HG03521 (cell line): ENCODE data around the gene AMDHD2.

Source experiments
- ATAC-seq: cut with Tn5 transposase; IDR thresholded peaks from one replicate; pipeline ENCODE4 v1.9.1; 2021; ENCODE audit warnings: mild to moderate bottlenecking, moderate library complexity; ENCODE audit not compliant: unreplicated experiment

The AMDHD2 gene

DNA sequence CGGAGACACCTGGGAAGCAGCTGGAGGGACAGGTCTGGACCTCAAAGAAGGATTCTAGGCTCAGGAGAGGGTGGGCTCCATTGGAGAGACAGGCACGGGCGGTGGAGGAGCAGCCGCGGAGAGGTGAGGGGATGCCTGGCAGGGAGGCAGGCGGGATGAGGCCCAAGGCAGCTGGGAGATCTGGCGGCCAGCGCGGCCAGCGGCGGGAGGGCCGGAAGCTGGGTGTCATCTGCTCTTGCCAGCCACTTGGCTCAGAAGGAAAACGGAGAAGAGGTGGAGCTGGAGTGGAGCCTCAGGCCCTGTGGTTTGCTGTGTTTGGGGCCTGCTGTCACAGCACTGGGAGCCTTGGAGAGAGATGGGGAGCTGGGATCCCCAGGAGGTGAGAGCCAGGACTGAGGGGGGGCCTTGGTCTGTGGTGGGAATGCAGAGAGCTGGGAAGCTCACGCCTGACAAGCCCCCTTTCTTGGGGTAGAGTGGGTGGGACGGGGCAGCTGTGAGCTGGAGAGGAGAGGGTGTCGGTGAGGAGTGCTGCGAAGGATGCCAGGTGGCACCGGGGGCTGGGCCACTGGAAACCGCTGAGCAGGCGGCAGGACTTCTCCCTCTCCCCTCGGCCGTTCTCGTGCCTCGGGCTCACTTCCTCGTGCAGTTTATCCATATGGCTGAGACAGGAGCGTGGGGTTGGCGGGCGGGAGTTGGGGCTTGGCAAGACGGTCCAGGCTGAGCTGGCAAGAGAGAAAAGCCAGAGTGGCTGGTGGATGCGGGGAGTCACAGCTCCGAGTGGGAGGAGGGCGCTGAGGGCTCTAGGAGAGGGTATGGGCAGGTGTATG, 37.2 kb upstream of the AMDHD2 start:
- ATAC-seq: no peak

DNA sequence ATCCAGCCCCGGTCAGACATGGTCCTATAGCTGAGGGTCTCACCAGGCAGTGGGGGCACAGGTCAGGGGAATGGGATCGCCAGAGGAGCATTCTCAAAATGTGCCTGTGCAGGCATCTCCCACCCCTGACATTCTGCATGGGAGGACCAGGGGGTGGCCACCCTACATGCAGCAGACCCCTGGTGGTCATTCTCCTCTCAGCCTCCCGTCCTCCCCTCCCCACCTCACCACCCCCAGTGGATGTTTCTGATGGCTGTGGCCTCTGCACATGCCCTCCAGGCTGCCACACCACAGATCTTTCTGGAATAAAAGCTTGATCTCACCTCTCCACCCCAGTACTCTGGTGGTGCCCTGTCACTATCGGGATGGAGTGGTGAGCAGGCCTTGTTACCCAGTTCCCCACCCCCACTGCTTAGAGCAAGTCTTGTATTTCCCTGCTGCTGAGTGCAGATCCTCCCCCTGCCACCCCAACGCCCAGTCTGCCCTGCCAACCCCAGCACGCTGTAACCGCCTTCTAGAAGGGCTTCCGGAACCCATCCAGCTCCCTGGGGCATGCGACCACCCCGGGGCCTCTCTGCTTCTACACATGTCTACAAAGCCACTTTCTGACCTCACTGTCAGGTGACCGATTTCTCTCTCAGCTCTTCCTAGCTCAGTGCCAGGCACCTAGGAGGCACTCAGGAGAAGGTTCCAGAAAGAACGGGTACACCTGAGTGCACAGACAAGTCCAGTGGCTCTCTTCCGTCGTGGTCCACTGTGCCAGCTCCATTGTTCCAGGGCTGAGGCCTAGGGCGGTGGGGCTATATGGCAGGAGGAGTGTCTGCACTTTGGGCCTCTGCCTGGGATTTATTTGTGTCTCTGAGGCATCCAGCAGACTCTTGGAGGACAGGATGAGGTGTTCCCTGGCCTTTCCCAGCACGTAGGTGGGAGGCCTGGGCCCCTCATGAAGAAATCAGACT, 36.0 kb upstream of the AMDHD2 start:
- no peak for ATAC-seq

DNA sequence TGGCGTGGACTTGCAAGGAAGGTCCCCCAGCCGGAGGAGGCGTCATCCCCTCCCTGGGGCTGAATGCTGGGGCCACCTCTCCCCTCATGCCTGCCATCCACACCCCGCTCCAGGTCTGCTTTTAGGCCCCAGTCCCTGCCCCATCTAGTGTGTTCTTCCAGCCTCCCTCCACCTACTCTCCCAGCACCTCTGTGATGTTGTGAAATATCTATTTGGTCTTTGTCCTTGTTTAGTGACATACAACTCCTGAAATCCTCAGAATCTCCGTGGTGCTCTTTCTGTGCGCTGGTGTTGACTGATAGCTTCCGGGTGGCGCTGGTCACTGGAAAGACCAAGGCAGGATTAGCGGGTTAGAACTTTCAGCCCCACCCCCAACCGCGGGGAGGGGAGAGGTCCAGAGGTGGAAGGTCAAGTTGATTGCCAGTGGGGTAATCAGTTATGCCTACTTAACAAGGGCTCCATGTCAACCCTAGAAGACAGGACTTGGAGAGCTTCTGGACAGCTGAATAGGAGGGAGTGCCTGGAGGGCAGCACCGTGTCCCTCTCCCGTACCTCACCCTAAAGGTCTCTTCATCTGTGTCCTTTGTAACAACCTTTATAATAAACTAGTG, 35.2 kb upstream of the AMDHD2 start:
- ATAC-seq: no peak

DNA sequence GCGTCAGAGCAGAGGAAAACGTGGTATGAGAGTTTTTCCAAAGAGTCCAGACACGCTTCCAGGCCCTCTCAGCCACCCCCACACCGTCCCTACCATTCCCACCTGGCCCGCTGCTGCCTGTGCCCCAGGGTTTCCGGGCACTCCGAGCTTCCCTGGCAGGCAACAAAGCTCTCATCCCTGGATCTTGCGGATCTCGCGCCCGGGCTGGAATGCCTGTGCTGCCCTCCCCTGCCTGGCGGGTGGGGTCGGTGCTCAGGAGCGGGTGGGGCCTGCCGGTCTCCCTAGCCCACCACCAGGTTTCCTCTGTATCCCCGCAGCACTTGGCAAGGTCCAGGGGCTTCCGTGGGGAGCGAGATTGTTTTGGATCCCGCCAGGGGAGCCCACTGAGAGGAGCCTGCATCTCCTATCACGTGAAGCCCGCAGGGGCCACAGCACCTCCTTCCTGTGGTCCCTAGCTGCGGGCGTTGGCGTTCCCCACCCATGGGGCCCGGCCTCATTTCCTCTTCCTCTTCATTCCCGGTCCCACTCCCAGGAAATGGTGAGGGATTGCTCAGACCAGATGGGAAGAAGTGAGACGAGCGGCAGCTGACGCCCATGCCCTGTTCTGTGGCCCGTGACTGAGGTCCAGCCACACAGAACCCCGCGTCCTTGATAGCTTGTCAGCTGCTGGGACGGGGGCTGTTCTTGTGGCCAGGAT, 34.2 kb upstream of the AMDHD2 start:
- ATAC-seq: no peak

DNA sequence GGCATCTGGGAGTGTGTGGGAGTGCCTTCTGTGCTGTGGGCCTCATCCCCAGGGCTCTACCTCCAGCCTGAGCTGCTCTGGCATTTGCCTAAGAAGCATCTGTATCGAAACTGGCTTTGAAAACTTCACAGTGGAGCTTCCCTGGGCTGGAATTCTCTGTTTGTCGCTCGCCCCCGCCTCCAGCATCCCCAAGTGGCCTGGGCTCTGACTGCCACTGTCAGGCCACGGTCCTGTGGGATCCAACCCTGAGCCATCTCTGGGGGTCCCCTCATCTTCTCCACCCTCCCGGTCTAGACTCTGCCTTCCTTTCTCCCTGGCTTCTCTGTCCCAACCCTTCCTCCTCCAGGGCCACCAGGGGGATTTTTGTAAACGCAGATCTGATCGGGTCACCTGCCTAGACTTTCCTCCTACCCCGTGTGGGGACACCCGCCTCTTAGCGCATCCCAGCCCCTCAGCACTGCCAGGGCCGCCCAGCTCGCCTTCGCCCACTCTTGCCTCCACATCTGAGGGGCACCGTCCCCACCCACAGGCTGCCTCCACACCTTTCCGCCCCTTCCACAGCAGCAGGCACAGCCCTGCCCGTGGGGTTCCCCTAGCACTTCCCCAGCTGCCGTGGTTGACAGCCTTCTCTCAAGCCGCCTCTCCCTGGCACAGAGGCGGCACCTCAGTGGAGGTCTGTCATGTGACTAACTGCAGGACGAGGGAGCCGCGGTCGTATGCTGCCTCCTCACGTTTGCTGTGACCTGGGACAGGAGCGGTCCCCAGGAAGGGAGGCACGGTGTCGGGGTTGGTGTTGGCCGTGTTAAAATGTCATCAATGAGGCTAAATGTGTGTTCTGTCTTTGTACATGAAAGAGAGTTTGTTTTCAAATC, 33.3 kb upstream of the AMDHD2 start:
- no peak for ATAC-seq

DNA sequence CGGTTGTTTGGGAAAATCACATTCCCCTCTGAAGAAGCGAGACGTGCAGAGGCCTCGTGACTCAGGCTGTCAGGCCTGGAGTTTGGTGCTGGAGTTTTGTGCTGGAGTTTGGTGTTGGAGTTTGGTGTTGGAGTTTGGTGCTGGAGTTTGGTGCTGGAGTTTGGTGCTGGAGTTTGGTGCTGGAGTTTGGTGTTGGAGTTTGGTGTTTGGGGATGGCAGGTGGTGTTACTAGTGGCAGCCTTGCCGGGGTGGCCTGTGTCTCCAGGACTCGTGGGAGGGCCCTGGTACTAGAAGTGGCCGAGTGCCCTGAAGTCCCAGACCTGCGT, 32.7 kb upstream of the AMDHD2 start:
- ATAC-seq: no peak

DNA sequence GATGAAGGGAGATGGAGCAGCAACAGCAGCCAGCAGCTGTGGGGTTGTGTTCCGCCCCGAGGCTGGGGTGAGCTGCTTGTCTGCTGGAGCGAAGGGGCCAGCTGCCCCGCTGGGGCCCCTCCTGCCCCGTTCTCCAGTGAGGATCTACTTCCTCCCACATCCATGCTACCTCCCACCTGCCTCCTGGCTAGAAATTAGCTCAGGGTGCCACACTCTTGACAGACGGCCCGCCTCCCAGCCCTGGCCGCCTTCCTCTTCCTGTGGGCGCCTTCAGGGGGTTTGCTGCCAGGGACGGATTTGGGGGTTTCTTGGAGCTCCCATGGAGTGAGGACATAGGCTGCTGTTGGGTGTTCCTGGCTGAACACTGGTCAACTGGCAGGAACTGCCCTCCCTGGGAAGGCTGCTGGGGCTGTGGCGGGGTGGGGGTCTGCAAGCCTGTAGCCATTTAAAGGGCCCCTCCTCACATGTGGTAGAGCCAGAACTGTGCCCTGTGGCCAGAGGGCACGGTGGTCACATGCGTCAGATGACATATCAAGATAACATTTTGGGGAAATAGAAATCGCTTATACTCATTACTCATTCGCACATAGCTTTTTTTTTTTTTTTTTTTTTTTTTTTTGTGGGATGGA, 32.2 kb upstream of the AMDHD2 start:
- ATAC-seq: no peak

DNA sequence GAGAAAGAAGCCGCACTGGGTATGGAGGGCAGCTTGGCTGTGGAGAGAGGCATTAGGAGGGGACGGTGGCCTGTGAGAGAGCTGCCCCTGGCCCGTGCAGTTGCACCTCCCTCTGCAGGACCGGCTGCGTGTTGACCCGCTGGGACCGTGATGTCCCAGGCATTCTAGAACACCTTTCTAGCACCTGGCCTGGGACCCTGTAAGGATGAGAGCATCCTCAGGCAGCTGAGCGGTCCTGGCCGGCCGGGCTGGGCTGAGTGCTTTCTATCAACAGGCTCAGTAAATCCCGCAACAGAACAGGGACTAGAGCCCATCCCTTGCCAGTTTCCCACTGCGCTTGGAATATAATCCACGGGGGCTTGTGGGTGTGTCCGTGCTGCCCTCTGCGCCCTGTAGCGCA, 30.6 kb upstream of the AMDHD2 start:
- ATAC-seq: no peak

DNA sequence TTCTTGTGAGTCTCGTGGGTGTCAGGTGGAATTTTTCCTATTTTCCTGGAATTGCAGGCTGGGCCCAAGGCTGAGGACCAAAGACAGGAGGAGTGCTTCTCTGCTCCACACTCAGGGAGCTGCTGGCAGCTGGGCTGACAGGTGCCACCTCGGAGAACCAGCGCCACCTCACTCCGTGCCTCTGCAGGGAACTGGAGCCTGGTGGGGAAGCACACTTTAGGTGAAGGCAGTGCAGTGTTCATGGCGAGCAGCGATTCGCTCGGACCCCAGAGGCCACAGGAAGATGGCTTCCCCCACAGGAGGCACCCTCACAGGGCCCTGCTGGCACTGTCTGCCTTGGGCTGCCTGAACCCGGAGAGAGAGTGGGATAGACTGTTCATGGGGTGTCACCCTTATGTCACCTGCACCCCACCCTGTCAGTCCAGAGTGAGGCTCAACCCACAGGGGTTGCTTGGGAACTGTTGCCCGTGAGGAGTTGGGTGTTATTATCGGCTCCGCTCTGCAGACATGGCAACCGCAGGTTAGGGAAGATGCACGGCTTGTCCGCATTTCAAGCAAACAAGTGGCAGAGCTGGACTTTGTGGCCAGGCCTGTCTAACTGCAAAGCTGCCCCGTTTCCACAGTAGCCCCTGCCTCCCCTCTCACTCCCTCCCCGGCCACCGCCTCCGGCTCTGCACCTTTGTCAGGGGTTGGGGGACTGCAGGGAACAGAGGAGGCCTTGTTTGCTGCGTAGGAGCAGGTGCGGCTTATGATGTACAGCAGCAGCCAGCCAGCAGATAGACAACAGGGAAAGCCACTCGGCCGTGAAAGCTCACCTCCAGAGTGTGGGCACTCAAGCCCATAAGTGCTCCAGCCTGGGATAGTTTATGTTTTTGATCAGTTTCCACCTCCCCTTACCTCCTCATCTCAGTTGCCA, 29.7 kb upstream of the AMDHD2 start:
- no peak for ATAC-seq

DNA sequence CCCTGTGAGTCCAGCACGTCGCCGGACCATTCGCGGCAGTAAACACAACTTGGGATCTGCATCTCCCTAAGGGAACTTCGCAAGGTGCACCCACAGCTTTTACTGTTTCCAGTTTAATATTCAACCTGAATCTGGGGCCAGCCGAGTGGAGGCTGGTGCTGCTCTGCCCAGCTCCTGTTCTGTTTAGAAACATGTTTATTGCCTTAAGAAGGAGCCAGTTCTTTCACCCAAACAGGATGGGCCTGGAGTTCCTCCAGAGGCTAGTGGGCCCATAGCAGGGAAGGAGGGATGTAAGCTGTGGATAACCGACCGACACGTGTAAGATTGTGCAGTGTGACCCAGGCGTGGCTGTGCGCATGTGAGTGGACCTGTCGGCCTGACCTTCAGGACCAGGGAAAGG, 27.9 kb upstream of the AMDHD2 start:
- no peak for ATAC-seq

DNA sequence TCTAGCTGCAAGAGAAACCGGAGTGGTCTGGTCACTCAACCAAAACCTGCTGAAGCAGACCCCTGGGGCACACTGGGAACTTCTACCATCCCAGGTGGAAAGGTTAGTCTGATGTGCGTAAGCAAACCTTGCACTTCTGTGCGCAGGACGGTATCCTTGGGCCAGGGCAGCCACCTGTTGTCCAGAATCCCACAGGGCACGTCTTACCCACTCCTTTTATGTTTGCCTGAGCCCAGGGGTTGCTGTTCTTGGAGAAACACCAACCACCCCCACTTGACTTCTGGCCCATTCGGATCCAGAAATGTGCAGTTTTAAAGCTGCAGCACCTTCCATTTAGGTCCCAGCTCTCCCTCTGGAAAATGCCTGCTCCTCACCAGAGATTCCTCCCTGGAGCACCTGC, 26.6 kb upstream of the AMDHD2 start:
- no peak for ATAC-seq

DNA sequence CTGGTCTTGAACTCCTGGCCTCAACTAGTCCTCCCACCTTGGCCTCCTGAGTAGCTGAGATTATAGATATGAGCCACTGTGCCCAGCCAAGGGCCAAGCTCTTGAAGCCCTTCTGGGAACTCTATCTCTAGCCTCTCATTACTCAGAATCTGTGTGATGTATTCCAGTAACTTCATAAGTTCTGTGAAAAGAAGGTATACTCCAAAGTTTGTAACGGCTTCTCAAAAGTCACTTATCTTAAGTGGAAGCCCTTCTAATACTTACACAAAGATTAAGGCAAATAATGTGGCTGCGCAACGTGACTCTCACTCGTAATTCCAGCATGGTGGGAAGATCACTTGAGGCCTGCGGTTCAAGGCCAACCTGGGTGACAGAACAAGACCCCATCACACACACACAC, 25.6 kb upstream of the AMDHD2 start:
- ATAC-seq: no peak

DNA sequence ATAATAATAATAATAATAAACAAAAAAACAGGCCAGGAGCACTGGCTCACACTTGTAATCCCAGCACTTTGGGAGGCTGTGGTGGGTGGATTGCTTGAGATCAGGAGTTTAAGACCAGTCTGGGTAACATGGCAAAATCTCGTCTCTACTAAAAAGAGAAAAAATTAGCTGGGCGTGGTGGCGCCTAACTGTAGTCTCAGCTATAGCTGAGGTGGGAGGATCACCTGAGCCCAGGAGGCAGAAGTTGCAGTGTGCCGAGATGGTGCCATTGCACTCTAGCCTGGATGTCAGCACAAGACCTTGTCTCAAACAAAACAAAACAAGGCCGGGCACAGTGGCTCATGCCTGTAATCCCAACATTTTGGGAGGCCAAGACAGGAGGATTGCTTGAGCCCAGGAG, 25.1 kb upstream of the AMDHD2 start:
- ATAC-seq: no peak

DNA sequence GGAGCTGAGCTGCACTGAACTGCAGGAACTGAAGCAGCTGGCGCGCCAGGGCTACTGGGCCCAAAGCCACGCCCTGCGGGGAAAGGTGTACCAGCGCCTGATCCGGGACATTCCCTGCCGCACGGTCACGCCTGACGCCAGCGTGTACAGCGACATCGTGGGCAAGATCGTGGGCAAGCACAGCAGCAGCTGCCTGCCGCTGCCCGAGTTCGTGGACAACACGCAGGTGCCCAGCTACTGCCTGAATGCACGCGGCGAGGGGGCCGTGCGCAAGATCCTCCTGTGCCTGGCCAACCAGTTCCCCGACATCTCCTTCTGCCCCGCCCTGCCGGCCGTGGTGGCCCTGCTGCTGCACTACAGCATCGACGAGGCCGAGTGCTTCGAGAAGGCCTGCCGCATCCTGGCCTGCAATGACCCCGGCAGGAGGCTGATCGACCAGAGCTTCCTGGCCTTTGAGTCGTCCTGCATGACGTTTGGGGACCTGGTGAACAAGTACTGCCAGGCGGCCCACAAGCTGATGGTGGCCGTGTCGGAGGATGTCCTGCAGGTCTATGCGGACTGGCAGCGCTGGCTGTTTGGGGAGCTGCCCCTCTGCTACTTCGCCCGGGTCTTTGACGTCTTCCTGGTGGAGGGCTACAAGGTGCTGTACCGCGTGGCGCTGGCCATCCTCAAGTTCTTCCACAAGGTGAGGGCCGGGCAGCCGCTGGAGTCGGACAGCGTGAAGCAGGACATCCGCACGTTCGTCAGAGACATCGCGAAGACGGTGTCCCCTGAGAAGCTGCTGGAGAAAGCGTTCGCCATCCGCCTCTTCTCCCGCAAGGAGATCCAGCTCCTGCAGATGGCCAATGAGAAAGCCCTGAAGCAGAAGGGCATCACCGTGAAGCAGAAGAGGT, 23.7 kb upstream of the AMDHD2 start:
- no peak for ATAC-seq

DNA sequence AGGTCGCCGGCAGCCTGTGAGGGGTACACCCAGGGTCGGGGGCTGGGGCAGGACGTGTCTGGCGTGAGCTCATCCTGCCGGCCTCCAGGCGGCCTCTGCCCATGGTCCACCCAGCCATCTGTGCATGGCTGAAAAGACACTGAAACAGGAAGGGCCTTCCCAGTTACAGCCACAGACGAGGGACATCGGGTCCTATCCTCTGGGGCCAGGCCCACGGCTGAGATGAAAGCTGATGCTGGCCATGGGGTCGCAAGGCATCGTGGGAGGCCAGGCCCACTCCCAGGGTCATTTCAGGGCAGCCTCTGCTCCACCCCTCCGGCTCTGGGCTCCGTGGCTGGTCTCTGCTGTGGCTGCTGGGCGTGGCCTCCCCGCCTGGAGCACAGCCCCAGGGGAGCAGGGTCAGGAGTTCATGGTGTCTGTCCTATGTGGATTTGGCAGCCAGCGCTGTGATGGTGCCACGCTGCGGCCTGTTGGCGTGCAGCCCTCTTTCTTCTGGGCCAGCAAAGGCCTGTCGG, 23.0 kb upstream of the AMDHD2 start:
- no peak for ATAC-seq

DNA sequence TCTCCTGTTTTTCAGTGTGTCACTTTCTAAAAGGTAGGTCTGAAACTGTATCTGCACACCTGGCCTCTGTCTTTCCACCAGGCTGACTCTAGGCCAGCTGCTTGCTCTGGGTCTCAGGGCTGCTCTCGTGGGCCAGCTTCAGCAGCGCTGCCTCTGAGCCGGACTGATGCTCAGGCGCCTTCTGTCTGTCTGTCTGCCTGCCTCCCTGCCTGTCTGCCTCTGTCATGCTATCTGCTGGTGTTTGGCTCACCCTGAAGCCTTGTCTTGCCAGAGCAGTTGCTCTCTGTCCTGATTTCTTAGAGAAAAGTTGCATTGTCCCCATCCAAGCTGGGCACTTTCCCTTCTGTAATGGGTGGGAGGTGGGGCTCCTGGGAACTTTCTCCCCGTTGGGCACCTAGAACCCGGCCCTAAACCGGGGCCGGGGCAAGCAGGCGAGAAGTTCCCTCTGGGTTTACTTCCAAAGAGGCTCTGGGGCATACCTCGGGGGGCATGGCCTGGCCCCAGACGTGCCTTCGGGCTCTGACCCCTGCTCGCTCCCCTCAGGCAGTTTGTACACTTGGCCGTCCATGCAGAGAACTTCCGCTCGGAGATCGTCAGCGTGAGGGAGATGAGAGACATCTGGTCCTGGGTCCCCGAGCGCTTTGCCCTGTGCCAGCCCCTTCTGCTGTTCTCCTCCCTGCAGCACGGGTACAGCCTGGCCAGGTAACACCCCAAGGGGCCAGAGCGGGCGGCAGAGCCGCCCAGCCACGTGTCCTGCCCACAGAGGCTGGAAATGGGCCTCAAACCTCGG, 22.3 kb upstream of the AMDHD2 start:
- no peak for ATAC-seq
